ENCODE data around the gene ANLN.

The ANLN gene

GRCh38 chr7:36387435-36388231 lies 2.0 kb upstream of the ANLN start:
- no peaks in the 10 kb centered on the region for H3K9me3 ChIP-seq (ENCODE audit: low read length)
- no peaks in the 10 kb centered on the region for H3K36me3 ChIP-seq (ENCODE audit: insufficient read depth, low read length)
- no peak overlapping the region for H2AFZ ChIP-seq (ENCODE audit: low read depth, low read length)
- H3K27me3 ChIP-seq (ENCODE audit: insufficient read depth, low read length), result no peaks in the 10 kb centered on the region
- peaks cover 12% of the 10 kb centered on the region for H3K4me1 ChIP-seq (ENCODE audit: insufficient read depth, low read length)
- H3K4me3 ChIP-seq (ENCODE audit: low read length), result no peak overlapping the region

- H2AFZ ChIP-seq (ENCODE audit: low read depth, low read length), result peak overlapping the region; percentile 96
- no peaks in the 10 kb centered on the region for H3K27me3 ChIP-seq (ENCODE audit: insufficient read depth, low read length)
- H3K9me3 ChIP-seq (ENCODE audit: low read length), result no peaks in the 10 kb centered on the region
- no peaks in the 10 kb centered on the region for H3K36me3 ChIP-seq (ENCODE audit: insufficient read depth, low read length)
- H3K4me1 ChIP-seq (ENCODE audit: insufficient read depth, low read length), result peaks cover 14% of the 10 kb centered on the region
- H3K4me3 ChIP-seq (ENCODE audit: low read length), result no peak overlapping the region
These were observed 1.2 kb upstream of the ANLN start for GRCh38 chr7:36388423-36388822.

GRCh38 chr7:36390199-36391090 lies 783 bp downstream of the ANLN start:
- Histone ChIP-seq H3K9me3 (ENCODE audit: low read length) (no peaks in the 10 kb centered on the region), H2AFZ (ENCODE audit: low read depth, low read length) (peak overlapping the region; percentile 96), H3K36me3 (ENCODE audit: insufficient read depth, low read length) (peaks cover under 1% of the 10 kb centered on the region), H3K4me3 (ENCODE audit: low read length) (peak overlapping the region; percentile 96), H3K27me3 (ENCODE audit: insufficient read depth, low read length) (no peaks in the 10 kb centered on the region), H3K4me1 (ENCODE audit: insufficient read depth, low read length) (peaks cover 14% of the 10 kb centered on the region)

- no peaks in the 10 kb centered on the region for H3K9me3 ChIP-seq (ENCODE audit: low read length)
- peak overlapping the region; percentile 96 for H3K4me3 ChIP-seq (ENCODE audit: low read length)
These were observed 2.0 kb downstream of the ANLN start for GRCh38 chr7:36391436-36392198.

GRCh38 chr7:36393826-36394225 lies 4.2 kb downstream of the ANLN start:
- Histone ChIP-seq H3K4me1 (ENCODE audit: insufficient read depth, low read length) (peaks cover 14% of the 10 kb centered on the region), H3K27me3 (ENCODE audit: insufficient read depth, low read length) (no peaks in the 10 kb centered on the region), H3K36me3 (ENCODE audit: insufficient read depth, low read length) (peaks cover 21% of the 10 kb centered on the region), H2AFZ (ENCODE audit: low read depth, low read length) (no peak overlapping the region), H3K9me3 (ENCODE audit: low read length) (no peaks in the 10 kb centered on the region), H3K4me3 (ENCODE audit: low read length) (no peak overlapping the region)

More at GRCh38 chr7:36391436-36392198, 2.0 kb downstream of the ANLN start:
- Histone ChIP-seq H2AFZ (ENCODE audit: low read depth, low read length) (peak overlapping the region; percentile 96), H3K27me3 (ENCODE audit: insufficient read depth, low read length) (no peaks in the 10 kb centered on the region), H3K36me3 (ENCODE audit: insufficient read depth, low read length) (peaks cover 4% of the 10 kb centered on the region), H3K4me1 (ENCODE audit: insufficient read depth, low read length) (peaks cover 14% of the 10 kb centered on the region)

- Histone ChIP-seq H3K4me3 (ENCODE audit: low read length) (no peak overlapping the region), H3K9me3 (ENCODE audit: low read length) (no peaks in the 10 kb centered on the region), H3K36me3 (ENCODE audit: insufficient read depth, low read length) (peaks cover 34% of the 10 kb centered on the region), H3K4me1 (ENCODE audit: insufficient read depth, low read length) (peaks cover 14% of the 10 kb centered on the region), H3K27me3 (ENCODE audit: insufficient read depth, low read length) (no peaks in the 10 kb centered on the region), H2AFZ (ENCODE audit: low read depth, low read length) (no peak overlapping the region)
These were observed 5.7 kb downstream of the ANLN start for GRCh38 chr7:36395171-36395894.

- peaks cover 40% of the 10 kb centered on the region for H3K36me3 ChIP-seq (ENCODE audit: insufficient read depth, low read length)
- no peaks in the 10 kb centered on the region for H3K27me3 ChIP-seq (ENCODE audit: insufficient read depth, low read length)
- H3K4me3 ChIP-seq (ENCODE audit: low read length), result no peak overlapping the region
These were observed 6.5 kb downstream of the ANLN start for GRCh38 chr7:36396150-36396549.

GRCh38 chr7:36400036-36400435 lies 10.4 kb downstream of the ANLN start:
- H3K9me3 ChIP-seq (ENCODE audit: low read length), result no peaks in the 10 kb centered on the region
- H3K4me3 ChIP-seq (ENCODE audit: low read length), result no peak overlapping the region
- no peak overlapping the region for H2AFZ ChIP-seq (ENCODE audit: low read depth, low read length)
- H3K36me3 ChIP-seq (ENCODE audit: insufficient read depth, low read length), result peaks cover 65% of the 10 kb centered on the region
- H3K4me1 ChIP-seq (ENCODE audit: insufficient read depth, low read length), result no peaks in the 10 kb centered on the region
- no peaks in the 10 kb centered on the region for H3K27me3 ChIP-seq (ENCODE audit: insufficient read depth, low read length)

More at GRCh38 chr7:36396150-36396549, 6.5 kb downstream of the ANLN start:
- Histone ChIP-seq H3K9me3 (ENCODE audit: low read length) (no peaks in the 10 kb centered on the region), H3K4me1 (ENCODE audit: insufficient read depth, low read length) (peaks cover 14% of the 10 kb centered on the region), H2AFZ (ENCODE audit: low read depth, low read length) (no peak overlapping the region)

- Histone ChIP-seq H3K9me3 (ENCODE audit: low read length) (no peaks in the 10 kb centered on the region), H3K27me3 (ENCODE audit: insufficient read depth, low read length) (no peaks in the 10 kb centered on the region), H2AFZ (ENCODE audit: low read depth, low read length) (no peak overlapping the region), H3K4me1 (ENCODE audit: insufficient read depth, low read length) (no peaks in the 10 kb centered on the region), H3K36me3 (ENCODE audit: insufficient read depth, low read length) (peaks cover 67% of the 10 kb centered on the region), H3K4me3 (ENCODE audit: low read length) (no peak overlapping the region)
These were observed 10.9 kb downstream of the ANLN start for GRCh38 chr7:36400606-36401005.

- H3K27me3 ChIP-seq (ENCODE audit: insufficient read depth, low read length), result no peaks in the 10 kb centered on the region
- no peaks in the 10 kb centered on the region for H3K4me1 ChIP-seq (ENCODE audit: insufficient read depth, low read length)
- no peak overlapping the region for H2AFZ ChIP-seq (ENCODE audit: low read depth, low read length)
- no peaks in the 10 kb centered on the region for H3K9me3 ChIP-seq (ENCODE audit: low read length)
- no peak overlapping the region for H3K4me3 ChIP-seq (ENCODE audit: low read length)
- peaks cover 68% of the 10 kb centered on the region for H3K36me3 ChIP-seq (ENCODE audit: insufficient read depth, low read length)
These were observed 13.8 kb downstream of the ANLN start for GRCh38 chr7:36403452-36403851.

GRCh38 chr7:36404639-36405408 lies 15.2 kb downstream of the ANLN start:
- Histone ChIP-seq H3K27me3 (ENCODE audit: insufficient read depth, low read length) (no peaks in the 10 kb centered on the region), H3K4me3 (ENCODE audit: low read length) (no peak overlapping the region), H3K36me3 (ENCODE audit: insufficient read depth, low read length) (peaks cover 67% of the 10 kb centered on the region), H3K9me3 (ENCODE audit: low read length) (no peaks in the 10 kb centered on the region), H2AFZ (ENCODE audit: low read depth, low read length) (no peak overlapping the region), H3K4me1 (ENCODE audit: insufficient read depth, low read length) (no peaks in the 10 kb centered on the region)

- Histone ChIP-seq H3K27me3 (ENCODE audit: insufficient read depth, low read length) (no peaks in the 10 kb centered on the region), H3K4me3 (ENCODE audit: low read length) (no peak overlapping the region), H3K9me3 (ENCODE audit: low read length) (no peaks in the 10 kb centered on the region), H2AFZ (ENCODE audit: low read depth, low read length) (no peak overlapping the region), H3K4me1 (ENCODE audit: insufficient read depth, low read length) (no peaks in the 10 kb centered on the region), H3K36me3 (ENCODE audit: insufficient read depth, low read length) (peaks cover 66% of the 10 kb centered on the region)
These were observed 15.7 kb downstream of the ANLN start for GRCh38 chr7:36405409-36405803.
